Hematopoietic multipotent progenitor cell treated with erythropoietin and hydrocortisone succinate and interleukin-3 and kit ligand, for 17 days (in vitro differentiated cells): Measurements from ENCODE around the gene TCF7L1.
"Not testable (repeated sequence)": the region's sequence is repeated elsewhere in the genome, so short reads cannot be mapped to it uniquely, and the experiment has no call there.

Experiments
- DNase-seq: peaks from one replicate; pipeline ENCODE4 v3.0.0-alpha.2; 2015; ENCODE audit warnings: low spot score

Gene TCF7L1

DNA sequence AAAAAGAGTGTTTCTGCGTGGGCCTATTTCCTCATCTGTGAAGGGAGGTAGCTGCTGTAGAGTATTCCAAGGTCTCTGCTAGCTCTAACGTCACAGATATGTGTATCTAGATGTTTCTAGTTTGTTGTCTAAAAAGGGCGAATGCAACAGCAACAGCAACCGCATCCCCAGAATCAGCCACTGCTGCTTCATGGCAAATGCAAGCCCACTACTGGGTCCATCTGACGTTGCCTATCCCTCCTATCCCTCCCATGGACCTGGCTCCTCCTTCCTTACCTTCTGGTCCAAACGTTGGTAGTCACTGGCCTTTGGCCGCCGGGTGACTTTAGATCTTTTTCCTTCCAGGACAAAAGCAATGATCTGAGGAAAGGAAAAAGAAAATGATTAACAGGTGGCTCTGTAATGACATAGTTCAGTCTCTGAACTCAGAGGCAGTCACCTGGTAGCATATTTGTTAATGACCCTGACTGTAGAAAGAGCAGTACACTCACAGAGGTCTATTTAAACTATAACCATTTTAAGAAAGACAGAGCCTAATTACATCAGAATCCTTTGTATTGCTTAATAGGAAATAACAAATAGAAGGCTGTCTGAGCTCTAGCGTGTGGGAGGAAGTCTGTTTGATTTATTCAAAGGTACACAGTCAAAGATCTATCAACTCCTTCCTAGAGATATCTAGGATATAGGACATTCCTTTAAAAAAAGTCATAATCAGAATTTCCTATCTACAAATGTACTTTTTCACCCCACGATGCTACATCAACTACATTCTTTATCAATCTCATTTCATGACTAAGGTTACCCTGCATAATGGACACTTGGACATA, 191.7 kb downstream of the TCF7L1 start:
- DNase-seq: no peak

DNA sequence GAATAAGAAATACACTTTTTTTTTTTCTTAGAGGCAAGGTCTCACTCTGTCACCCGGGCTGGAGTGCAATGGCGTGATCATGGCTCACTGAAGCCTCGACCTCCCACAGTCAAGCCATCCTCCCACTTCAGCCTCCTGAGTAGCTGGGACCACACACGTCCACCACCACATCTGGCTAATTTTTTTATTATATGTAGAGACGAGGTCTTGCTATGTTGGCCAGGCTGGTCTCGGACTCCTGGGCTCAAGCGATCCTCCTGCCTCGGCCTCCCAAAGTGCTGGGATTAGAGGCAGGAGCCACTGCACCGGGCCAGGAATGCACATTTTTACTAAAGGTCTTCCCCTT, 192.2 kb downstream of the TCF7L1 start:
- DNase-seq: no peak

DNA sequence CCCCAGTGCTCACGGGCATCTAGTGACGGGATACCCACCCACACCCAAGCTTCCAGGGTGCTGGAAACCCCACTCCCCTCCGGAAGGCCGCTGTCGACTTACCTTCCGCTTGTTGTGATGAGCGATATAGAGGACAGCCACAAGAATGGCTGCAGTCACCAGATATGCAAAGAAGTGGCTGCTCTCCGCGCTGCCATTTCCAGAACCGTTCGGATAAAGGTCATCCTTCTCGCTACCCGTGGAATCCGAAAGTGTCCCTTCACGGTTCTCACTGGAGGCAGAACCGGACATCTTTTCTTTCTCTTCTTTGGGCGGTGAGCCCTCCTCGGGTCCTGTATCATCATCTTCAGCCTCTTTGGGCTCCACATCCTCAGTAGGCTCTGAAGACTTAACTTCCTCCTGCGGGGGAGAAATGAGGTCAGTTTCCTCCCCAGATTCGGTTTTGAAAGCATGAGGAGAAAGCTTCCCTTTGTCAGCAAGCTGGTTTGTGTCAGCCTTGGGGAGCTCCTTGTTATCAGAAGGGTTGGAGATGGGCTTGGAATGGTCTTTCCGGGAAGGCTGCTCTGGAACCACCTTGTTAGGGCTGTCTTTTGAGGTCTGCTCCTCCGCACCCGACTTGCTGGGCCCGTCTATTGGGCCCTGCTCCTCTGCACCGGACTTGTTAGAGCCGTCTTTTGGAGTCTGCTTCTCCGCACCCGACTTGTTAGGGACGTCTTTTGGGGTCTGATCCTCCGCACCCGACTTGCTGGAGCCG, 193.4 kb downstream of the TCF7L1 start:
- peak; percentile 41 for DNase-seq

DNA sequence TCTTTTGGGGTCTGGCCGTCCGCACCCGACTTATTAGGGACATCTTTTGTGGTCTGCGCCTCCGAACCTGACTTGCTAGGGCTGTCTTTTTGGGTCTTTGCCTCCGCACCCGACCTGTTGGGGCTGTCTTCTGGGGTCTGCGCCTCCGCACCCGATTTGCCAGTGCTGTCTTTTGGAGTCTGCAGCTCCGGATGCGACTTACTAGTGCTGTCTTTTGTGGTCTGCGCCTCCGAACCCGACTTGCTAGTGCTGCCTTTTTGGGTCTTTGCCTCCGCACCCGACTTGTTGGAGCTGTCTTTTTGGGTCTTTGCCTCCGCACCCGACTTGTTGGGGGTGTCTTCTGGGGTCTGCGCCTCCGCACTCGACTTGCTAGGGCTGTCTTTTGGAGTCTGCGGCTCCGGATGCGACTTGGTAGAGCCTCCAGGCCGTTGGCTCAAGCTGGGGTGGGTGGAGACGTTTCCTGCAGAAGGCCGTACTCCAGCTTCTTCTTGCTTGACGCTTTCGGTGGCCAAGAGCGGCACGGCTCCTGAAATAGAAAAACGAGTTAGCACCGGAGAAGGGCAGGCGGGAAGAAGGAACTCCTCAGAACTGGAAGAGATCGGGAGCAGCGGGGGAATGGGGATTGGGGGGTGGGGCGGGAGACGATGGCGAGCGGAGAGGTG, 194.1 kb downstream of the TCF7L1 start:
- peak; percentile 42 for DNase-seq

DNA sequence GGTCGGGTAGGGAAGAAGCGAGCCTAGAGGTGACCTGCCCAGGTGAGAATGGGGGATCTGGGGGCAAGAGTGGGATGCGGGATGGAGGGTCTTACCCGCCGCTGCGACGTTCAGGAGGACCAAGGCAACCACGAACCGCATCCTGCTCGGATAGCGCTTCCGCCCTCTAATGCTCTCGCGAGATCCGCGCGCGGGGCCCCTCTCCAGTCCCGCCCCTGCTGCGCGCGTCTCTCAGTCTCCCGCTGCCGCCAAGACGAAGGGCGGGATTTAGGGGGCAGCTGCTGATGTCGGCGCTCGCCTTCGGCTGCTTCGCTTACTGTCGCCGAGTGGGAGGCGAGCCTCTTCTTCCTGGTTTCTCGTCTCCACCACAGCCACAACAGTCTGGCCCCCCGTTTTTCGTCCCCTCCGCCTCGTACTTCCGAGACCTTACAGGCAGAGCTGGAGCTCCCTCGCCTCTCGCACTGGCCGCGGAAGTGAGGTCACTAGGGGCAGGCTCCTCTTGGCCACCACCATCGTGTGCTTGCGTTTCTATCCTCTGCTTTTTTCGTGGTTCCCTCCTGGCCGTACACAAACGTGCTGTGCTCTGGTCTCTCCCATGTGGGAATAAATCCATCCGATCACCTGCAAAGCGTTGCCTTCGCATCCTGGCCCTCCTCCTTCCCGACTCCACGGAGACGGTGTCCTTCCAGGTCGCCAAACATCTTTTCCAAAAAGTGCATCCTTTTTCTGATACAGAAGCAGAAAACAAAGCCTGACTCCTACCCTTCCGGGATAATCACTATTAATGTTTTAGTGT, 194.8 kb downstream of the TCF7L1 start, which contains the start of gene TGOLN2:
Gene TGOLN2, minus strand, starts transcription at position 168 of the 796 bp plus-strand sequence. Its CDS starts 27 bp downstream, at position 141.
- DNase-seq: peak; percentile 85

DNA sequence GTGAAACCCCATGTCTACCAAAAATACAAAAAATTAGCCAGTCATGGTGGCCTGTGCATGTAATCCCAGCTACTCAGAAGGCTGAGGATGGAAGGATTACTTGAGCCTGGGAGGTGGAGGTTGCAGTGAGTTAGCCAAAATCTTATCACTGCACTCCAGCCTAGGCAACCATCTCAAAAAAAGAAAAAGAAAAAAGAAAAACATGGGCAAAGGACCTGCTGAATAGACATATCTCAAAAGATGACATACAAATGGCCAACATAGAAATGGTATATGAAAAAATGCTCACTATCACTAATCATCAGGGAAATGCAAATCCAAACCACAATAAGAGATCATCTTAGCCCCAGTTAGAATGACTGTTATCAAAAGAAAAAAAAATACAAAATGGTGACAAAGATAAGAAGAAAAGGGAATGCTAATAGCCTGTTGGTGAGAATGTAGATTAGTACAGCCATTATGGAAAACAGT, 196.0 kb downstream of the TCF7L1 start:
- DNase-seq: peak; percentile 33

DNA sequence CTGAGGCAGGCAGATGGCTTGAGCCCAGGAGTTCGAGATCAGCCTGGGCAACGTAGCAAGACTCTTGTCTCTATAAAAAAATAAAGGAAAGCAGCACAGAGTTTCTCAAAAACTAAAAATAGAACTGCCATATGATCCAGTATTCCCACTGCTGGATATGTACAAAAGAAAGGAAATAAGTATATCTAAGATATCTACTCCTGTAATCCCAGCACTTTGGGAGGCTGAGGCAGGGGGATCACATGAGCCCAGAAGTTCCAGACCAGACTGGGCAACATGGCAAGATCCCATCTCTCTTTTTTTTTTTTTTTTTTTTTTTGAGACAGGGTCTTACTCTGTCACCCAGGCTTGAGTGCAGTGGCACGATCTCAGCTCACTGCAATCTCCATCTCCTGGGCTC, 196.5 kb downstream of the TCF7L1 start:
- not testable (repeated sequence) for DNase-seq

DNA sequence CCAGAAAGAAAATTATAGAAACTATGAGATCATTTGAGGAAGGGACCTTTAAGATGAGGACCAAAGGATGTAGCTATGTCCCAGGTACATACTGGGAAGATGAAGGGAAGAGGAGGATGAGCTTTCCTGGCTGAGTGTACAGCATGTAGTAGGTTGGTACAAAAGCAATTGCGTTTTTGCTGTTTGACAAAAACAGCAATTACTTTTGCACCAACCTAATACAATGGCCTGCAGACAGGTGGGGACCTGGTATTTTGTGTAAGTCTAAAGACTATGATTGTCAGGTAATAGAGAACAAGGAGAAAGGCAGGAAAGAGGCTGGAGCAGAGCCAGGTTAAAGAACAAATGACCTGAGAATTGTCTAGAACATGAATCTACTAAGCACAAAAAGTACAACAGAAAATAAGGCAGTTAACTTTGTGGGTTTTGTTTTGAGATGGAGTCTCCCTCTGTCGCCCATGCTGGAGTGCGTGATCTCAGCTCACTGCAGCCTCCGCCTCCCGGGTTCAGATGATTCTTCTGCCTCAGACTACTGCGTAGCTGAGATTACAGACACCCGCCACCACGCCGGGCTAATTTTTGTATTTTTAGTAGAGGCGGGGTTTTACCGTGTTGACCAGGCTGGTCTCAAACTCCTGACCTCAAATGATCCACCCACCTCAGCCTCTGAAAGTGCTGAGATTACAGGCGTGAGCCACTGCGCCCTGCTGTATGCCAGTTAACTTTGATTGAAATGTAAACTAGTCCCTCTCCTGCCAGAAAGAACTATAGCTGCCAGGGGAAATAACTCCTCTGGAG, 197.8 kb downstream of the TCF7L1 start:
- DNase-seq: no peak

DNA sequence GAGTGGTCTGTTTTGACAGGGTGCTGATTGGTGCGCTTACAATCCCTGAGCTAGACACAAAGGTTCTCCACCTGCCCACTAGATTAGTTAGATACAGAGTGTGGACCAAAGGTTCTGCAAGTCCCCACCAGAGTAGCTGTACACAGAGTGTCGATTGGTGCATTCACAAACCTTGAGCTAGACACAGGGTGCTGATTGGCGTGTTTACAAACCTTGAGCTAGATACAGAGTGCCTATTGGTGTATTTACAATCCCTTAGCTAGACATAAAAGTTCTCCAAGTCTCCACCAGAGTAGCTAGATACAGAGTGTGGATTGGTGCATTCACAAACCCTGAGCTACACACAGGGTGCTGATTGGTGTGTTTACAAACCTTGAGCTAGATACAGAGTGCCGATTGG, 200.7 kb downstream of the TCF7L1 start:
- DNase-seq: not testable (repeated sequence)

DNA sequence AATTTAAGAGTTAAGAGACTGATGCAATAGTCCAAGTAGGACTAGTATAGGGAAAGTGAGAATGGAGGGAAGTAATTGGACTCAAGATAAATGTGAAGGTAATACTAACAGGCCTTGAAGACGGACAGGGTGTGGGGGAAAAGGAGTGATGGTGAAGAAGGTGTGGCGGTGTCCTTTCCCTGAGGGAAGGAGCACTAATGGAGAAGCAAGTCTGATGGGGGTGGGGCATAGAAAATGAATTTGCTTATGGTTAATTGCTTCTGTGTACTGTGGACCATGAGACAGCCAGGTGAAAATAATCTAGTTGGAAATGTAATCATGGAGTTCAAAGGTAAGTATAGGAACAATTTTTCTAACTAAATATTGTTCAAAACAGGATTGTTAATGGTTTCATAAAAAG, 201.7 kb downstream of the TCF7L1 start:
- no peak for DNase-seq

DNA sequence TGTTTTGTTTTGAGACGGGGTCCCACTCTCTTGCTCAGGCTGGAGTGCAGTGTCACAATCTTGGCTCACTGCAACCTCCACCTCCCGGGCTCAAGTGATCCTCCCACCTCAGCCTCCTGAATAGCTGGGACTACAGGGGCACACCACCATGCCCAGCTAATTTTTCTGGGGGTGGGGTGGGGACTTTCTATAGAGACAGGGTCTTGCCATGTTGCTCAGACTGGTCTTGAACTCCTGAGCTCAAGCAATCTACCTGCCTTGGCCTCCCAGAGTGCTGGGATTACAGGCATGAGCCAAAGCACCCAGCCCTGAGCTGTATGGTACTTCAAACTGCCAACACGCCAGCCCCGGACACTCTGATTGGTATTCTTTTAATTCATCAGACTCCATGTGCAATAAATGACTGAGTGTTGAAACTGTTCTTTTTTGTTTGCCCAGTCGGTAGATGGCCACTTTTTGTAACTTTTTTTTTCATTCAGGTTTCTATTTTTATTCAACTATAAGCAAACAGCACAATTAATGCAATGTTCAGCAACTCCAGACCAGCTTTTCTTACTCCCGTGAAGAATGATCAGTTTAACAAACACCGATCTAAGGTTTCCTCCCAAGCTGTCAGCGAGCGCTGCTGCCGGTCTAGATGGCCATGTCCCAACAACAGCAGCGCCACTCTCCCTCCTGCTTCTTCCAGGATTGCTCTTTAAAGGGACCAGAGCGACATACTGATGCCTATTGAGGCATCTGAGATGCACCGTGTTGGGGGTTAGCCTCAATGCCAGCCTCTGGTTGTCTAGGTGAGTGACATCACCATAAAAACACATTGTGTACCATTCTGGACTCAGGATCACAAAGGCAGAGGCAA, 207.1 kb downstream of the TCF7L1 start:
- DNase-seq: no peak

DNA sequence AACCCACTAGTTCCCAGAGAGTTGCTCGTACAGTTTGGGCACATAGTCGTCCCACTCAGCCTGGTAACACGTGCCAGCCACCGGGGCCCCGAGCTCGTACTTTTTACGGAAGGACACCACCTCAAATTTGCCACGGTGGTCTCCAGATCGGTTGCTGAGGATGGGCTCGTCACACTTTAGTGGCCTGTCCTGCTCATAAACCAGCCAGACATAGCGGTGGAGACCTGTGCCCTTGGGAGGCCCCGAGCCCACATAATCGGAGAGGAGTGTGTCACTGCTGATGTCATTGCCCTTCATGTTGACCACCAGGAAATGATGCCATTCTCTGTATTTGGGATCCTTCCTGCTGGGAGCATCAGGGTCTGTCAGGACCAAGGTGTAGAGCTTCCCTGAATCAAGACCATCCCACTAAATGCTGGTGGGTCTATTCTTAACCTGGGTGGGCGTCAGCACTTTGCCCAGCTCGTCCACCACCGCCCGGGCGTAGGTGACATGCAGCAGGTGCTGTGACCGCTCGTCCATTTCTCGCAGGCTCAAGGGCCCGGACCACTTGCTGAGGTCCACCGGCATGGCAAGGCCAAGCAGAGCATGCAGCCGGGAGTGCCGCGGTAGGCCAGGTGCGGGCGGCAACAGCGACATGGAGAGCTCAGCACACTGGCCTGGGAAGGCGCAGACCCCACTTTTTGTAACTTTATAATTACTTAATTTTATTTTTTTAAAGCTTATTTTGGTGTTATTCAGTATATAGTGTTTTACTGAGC, 208.3 kb downstream of the TCF7L1 start:
- no peak for DNase-seq

DNA sequence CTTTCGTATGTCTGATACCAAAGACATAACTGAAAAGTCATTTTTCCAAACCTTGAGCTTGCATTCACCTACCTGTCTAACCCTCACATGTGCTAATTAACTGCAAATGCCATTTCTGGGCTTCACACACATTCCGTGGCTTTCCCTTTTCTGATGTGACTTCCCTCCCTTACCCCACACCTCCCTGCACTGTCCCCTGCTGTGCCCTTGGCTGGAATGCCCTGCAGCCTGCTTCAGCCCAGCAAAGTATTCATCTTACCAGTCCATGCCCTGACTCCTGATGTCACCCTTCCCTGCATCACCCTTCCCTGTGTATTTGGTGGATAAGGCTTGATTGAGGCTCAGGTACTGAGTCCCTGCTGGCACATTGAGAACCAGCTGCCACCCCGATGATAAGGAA, 209.0 kb downstream of the TCF7L1 start:
- DNase-seq: no peak

DNA sequence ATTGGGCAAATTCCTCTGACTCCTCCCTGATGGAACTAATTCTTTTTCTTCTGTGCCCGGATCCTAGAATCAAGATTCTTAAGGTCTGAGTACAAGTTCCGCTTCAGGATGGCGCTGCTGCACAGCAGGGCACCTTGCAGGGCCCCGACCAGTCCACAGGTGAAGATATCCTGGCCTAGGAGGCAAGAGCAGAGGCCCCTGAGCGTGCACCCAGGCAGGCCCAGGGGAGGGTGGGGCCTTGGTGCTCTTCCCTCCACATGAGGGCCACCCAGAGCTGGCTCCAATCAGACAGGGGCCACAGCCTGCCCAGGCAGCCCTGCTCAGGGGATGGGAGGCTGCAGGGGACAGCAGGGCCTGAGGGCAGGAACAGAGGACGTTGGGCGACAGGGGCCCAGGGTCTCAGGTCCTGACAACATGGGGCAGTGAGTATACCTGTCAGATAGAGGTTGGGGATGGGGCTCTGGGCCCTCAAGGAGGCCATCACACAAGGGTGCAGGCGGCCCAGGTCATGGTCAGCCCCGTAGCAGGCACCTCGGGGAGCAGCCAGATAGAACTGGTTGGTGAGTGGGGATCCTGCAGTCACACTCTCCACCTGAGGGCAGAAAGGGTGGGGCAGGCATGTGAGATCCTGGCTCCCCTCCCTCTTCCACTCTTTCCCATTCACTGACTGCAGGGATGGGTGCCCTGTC, 210.2 kb downstream of the TCF7L1 start:
- DNase-seq: not testable (repeated sequence)

DNA sequence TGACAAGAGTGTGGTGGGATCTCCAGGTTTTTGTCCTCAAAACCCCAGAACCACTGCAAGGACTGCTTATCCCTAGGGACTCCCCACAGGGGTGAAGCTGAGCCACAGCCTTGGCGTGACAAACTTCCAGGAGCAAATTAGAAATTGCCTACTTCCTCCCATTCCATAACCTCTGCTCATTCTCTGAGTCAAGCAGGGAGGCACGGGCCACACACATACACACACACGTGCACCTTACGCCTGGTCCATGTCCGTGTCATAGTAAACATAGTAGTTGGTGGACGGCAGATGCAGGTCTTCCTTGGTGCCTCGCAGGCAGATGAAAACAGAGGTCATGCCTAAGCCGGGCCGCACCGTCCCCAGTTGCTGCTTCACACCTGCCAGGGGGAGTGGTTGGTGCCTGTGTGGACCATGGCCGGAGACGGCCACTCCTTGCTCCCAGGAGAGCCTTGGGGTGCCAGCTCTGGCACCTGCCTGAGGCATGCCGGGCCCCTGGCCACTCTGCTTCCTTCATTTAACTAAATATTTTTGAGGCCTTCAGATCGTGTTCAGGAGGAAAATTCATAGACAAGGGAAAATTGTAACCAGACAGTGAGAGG, 211.3 kb downstream of the TCF7L1 start:
- no peak for DNase-seq

DNA sequence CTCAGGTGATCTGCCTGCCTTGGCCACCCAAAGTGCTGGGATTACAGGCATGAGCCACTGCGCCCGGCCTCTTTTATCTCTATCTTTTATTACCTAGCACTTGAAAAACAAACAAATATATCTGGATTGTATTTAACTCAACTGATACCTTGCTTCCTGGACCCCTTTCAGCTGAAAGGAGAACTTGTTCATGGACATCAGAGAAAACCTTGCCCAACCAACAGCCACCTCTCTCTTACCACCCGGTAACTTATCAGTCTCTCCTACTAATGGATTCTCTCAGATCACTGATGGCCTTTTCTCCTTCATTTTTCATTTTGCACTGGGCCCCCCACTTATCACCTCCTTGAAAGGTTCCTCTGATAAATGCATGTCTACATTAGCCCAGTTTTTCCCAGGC, 214.4 kb downstream of the TCF7L1 start:
- no peak for DNase-seq

DNA sequence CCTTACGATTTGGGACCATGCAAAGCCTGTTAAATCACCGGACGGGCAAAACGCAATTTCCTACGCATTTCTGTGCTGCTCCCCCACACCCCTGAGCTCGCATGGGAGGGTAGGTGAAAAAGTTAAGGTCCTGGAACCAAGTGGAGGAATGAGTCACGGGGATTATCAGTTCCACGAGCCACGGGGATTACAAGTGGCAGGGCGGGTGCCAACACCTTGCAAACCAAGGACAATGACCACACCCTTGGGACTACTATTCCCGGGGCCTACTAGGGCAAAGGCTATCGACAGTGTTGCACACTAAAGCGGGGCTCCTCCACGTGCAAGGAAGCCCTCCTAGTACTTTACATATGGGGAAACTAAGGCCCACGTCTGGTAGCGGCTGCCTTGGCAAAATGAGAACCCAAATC, 220.7 kb downstream of the TCF7L1 start:
- peak; percentile 31 for DNase-seq
